Measurements from ENCODE around the gene SLC38A8.

The SLC38A8 gene

GRCh38 chr16:84049403-84050060, 6.9 kb upstream of the SLC38A8 start:
- no peak for DNase-seq (ENCODE audit: low read depth, low spot score)

- DNase-seq (ENCODE audit: low read depth, low spot score), result no peak
Measured at GRCh38 chr16:84048871-84049270, 6.3 kb upstream of the SLC38A8 start.

GRCh38 chr16:84048270-84048669, 5.7 kb upstream of the SLC38A8 start:
- DNase-seq (ENCODE audit: low read depth, low spot score), result no peak

DNA sequence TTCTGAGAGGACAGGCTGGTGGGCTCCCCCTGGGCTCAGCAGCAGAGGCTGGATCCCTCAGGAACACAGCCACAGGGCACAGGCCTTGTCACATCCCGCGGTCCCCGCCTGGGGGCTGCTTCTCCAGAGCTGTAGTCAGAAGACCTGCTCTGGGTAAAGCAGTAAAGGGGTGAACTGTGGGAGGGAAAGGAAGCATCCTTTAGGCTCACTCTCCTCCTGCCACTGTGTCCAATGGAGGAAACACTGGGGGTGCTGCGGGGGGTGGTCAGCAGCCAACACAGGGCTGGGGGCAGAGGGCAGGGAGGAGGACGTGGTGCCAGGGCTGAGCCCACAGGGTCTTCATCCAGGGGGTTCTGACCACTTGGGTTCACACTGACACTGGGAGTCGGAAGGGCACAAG, 5.0 kb upstream of the SLC38A8 start:
- DNase-seq (ENCODE audit: low read depth, low spot score), result no peak

- DNase-seq (ENCODE audit: low read depth, low spot score), result no peak
Measured at GRCh38 chr16:84047206-84047605, 4.6 kb upstream of the SLC38A8 start.

DNA sequence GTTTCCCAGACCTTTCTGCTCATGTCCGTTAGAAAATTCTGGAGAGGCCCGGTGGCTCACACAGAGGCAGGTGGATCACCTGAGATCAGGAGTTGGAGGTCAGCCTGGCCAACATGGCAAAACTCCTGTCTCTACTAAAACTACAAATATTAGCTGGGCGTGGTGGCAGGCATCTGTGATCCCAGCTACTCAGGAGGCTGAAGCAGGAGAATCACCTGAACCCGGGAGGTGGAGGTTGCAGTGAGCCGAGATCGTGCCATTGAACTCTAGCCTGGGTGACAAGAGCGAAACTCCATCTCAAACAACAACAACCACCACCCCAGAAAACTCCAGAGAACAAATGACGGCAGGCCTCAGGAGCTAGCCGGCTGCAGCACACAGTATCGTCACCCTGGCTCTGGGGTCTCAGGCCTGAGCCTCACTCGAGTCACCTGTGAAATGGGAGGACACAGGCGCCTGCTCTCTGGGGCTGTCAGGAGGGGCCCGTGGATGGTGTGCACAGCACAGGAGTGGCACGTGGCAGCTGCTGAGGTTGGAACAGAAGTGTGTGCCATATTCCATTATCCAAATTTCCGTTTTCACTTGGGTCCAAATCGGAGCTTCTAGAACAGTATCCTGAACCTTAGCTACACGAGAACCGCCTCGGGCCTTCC, 3.3 kb upstream of the SLC38A8 start:
- no peak for DNase-seq (ENCODE audit: low read depth, low spot score)

DNA sequence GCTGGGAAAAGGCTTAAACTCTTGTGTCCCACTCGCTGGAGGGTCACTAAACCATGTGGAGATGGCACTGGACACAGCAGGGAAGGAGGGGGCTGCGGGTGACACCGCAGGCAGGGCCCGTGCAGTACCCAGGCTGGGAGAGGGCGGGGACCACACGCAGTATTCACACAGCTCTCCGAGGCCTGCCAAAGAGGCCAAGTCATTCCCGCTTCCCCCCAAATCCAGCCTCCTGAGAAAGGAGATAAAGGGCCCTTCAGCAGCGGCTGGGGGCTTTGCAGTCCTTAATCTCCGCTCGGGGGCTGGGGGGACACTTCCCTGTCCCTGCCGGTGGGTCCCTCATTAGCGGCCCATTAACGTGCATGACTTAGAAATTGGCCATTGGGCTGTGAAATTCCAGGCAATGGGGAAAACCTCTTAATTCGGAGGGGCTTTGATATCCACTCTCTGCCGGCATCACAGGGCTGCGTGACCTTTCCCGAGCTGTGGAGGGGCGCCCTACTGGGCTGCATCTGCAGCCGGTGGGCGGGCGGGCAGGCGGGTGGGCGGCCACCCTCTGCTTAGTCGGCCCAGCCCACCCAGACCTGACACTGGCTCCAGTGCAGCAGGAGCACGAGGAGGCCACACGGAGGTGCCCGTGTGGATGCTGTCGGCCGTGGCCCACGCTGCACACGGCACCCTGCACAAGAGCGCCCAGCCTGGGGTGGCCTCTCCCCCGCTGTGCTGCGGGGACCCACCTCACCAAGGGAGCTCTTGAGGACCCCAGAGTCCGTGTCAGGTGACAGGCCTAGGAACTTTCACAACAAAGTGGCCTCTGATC, 2.6 kb upstream of the SLC38A8 start:
- DNase-seq (ENCODE audit: low read depth, low spot score), result no peak

DNA sequence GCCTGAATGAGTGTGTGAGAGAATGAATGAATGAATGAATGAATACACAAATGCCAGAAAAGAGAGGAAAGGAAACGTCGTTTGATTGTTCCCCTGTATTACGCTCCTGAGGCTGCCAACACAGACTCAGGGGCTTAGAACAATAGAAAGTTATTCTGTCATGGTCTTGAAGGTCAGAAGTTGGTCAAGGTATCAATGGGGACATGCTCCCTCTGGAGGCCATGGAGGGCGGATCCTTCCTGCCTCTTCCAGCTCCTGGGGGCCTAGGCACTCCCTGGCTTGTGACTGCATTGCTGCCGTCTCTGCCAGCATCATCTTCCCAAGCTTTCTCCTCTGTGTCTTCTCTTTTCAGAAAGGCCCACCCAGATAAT, 1.5 kb upstream of the SLC38A8 start:
- no peak for DNase-seq (ENCODE audit: low read depth, low spot score)

DNA sequence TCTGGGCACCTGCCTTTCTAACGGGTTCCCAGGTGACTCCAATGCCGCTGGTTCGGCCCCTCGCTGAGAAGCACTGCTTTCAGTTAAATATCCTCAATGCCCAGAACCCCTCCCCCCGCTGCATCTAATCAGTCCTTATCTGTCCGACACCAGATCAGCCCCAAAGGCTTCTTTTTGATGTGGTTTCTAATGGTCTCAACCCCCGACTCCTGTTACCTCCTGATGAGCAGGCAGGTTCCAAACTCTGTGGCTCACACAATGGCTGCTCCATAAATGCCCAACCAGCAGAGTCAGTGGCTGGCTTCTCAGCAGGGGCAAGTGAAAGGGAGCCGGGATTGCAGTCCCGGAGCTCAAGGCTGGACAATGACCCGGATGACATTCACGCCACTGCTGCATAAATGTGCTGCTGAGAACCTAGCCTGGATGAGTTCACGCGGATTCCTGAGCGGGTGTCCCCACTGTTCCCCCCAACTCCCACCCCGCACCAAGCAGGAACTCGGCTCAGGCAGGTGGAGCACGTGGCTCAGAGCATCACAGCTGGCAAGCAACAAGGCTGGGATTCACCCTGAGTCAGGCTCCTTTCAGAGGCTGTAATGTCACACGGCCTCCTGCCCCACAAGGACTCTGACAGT, 1.0 kb upstream of the SLC38A8 start:
- no peak for DNase-seq (ENCODE audit: low read depth, low spot score)

DNA sequence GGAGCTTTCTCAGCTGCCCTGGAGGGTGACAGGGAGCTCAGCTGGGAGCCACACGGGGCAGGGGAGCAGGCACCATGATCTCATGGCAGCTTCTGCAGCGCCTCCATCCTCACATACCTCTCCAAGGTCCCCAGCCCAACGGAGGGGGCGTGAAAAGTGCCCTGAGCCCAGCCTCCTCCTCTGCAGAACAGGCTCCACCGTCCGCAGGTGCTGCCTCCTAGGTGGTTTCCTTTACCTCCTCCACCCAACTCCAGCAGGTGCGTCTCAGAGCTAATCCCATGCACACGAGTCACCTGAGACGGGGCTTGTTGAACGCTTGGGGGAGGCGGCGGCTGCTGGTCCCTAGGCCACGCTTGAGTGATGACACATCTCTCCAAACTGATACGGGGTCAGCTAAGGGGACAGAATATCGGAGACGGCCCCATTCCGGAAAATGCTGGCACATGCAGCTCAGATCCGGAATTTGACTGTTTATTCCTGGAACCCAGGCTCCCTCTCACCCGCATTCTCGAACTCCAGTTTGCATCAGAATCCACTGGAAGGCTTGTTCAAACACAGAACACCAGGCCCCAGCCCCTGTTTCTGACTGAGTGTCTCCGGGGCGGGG, 387 bp upstream of the SLC38A8 start:
- no peak for DNase-seq (ENCODE audit: low read depth, low spot score)

DNA sequence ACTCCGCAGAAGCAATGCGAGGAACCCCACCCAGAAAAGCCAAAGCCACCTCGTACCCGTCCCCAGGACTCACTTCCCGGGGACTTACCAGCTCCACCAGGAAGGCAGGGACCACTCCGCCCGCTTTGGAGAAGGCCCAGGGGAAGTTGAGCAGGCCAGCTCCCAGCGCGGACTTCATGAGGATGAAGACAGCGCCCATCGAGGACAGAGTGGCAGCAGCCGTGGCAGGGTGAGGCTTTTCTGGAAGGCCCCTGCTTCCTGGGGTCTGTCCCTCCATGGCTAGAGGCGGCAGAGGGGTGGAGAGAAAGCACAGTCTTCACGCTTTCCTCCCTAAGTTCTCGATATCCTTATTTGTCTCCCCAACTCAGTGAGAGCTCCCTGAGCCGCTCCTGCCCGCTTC, 714 bp downstream of the SLC38A8 start:
- DNase-seq (ENCODE audit: low read depth, low spot score), result no peak

GRCh38 chr16:84040823-84041820, 1.5 kb downstream of the SLC38A8 start:
- DNase-seq (ENCODE audit: low read depth, low spot score), result no peak

DNA sequence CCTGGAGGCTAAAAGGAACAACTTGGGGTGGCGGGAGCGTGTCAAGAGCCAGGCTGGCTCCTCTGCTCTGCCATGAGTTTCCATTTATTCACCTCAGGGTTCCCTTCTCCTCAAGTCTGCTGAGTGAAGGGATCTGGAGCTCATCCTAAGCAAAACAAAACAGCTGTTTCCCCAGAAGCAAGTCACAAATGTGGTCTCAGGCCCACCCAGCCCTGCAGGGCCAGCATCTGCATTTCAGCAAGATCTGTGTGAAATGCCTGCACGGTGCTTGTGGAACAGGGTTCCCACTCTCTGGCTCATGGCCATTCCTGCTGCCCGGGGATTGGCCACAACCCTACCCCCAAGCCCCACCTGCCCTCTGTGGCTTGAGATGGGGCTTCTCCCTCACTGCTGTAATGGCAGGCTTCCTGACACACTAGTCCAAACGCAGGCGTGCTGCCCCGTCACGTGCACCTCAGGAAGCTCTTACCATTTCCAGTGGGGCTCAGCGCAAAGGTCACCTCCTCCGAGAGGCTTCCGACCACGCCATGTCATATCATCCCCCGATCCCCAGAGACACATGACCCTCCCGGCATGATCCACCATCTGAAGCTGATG, 2.3 kb downstream of the SLC38A8 start:
- DNase-seq (ENCODE audit: low read depth, low spot score), result no peak

GRCh38 chr16:84039696-84040095, 2.9 kb downstream of the SLC38A8 start:
- DNase-seq (ENCODE audit: low read depth, low spot score), result no peak

DNA sequence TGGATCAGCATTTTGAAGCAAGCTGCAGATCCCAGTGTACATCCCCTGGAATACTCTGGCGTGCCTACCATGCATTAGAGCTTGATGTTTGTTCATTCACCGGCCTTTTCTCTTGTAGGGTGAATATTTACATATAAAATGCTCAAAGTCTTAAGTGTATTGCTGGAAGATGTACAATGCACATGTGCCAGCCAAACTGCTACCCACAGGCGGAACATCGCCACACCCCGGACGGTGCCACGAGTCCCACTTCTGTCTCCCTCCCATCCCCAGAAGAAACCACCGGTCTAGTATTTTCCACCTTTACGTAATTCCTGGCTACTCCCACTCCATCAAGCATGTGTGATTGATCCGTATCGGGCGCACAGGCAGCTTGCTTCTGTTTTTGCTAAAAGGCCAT, 4.1 kb downstream of the SLC38A8 start:
- no peak for DNase-seq (ENCODE audit: low read depth, low spot score)

- DNase-seq (ENCODE audit: low read depth, low spot score), result no peak
Measured at GRCh38 chr16:84036982-84037425, 5.6 kb downstream of the SLC38A8 start.

- no peak for DNase-seq (ENCODE audit: low read depth, low spot score)
Measured at GRCh38 chr16:84036131-84036530, 6.5 kb downstream of the SLC38A8 start.

DNA sequence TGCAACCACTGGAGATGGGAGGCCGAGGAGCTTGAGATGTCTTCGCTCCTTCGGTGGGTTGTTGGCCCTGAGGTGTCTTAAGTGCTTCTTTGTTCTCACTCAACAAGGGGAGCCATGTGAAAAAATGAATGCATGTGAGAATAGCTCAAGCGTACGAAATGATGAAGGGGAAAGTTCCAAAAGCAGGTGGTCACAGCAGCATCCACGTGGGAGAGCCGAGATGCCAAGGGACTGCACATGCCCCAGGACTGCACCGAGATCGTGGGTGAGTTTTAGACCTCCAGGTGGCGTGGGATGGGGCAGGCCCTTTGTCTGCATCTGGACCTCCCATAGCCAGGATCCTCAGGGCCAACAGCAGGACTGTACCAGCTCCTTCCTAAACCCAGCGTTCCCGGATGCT, 8.1 kb downstream of the SLC38A8 start:
- DNase-seq (ENCODE audit: low read depth, low spot score), result no peak

- DNase-seq (ENCODE audit: low read depth, low spot score), result no peak
Measured at GRCh38 chr16:84033251-84034195, 9.1 kb downstream of the SLC38A8 start.

Measured in activated naive CD8-positive, alpha-beta T cell treated with anti-CD3 and anti-CD28 coated beads, Interleukin-2, amount 50 U/mL, for 16 hours (primary cell).